Measurements from ENCODE around the gene MCF2L. TPM values are rescaled to one million over a fixed set of nuclear protein-coding genes. Genes with fewer than 3 reads are reported as not detected.
"Not testable (repeated sequence)": the region's sequence is repeated elsewhere in the genome, so short reads cannot be mapped to it uniquely, and the experiment has no call there.

Gene MCF2L
- total RNA-seq, 1 experiment from 2014 or later = not detected

GRCh38 chr13:113099142-113099541, 130.1 kb downstream of the MCF2L start:
- Histone ChIP-seq H3K9me2 (replicated peaks; ENCODE audit: insufficient read depth, low read length) (no peaks in the 10 kb centered on the region), H3K9ac (ENCODE audit: low read length) (no peak overlapping the region), H3K4me3 (ENCODE audit: low read length) (no peak overlapping the region), H3K4me1 (ENCODE audit: low read length) (no peaks in the 10 kb centered on the region), H3K79me2 (ENCODE audit: low read length) (no peaks in the 10 kb centered on the region), H3K4me2 (ENCODE audit: low read depth, low read length, poor library complexity, severe bottlenecking) (no peak overlapping the region), H4K20me1 (ENCODE audit: insufficient read depth, low read depth, low read length) (no peaks in the 10 kb centered on the region), H2AFZ (ENCODE audit: low read length) (no peak overlapping the region), H3K9me3 (ENCODE audit: low read length) (no peaks in the 10 kb centered on the region), H3K27me3 (ENCODE audit: low read length) (no peaks in the 10 kb centered on the region), H3K36me3 (ENCODE audit: insufficient read depth, low read length) (no peaks in the 10 kb centered on the region), H3K27ac (ENCODE audit: low read length) (no peak overlapping the region)
- DNase-seq = no peak

DNA sequence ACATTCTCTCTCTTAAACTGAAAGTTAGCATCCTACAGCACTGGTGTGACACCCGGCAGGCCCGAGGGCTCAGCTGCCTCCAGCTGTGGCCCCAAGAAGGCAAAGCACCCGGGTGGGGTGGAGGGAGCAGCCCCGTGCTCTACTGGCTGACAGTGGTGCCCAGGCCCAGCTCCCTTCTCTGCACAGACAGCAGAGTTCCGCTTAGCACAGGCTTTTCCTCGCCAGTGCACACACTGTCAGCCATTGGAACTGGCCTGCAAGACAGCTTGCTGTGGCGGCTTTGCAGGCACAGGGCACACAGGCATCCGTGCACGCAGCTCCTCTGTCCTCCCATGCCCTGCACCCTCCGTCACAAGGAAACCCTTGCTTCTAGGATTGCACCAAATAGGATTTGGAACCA, 133.3 kb downstream of the MCF2L start:
- not testable (repeated sequence) for H3K4me2 ChIP-seq (ENCODE audit: low read depth, low read length, poor library complexity, severe bottlenecking); H3K4me1 ChIP-seq (ENCODE audit: low read length); H3K9me3 ChIP-seq (ENCODE audit: low read length); H3K9ac ChIP-seq (ENCODE audit: low read length); H3K79me2 ChIP-seq (ENCODE audit: low read length); H3K36me3 ChIP-seq (ENCODE audit: insufficient read depth, low read length); H2AFZ ChIP-seq (ENCODE audit: low read length); H3K27ac ChIP-seq (ENCODE audit: low read length); H3K9me2 ChIP-seq (replicated peaks; ENCODE audit: insufficient read depth, low read length); DNase-seq; H3K4me3 ChIP-seq (ENCODE audit: low read length); H4K20me1 ChIP-seq (ENCODE audit: insufficient read depth, low read depth, low read length); H3K27me3 ChIP-seq (ENCODE audit: low read length)

GRCh38 chr13:113102727-113103126, 133.7 kb downstream of the MCF2L start:
- no peak for DNase-seq
- no peaks in the 10 kb centered on the region for H3K4me1 ChIP-seq (ENCODE audit: low read length)
- H3K36me3 ChIP-seq (ENCODE audit: insufficient read depth, low read length) = no peaks in the 10 kb centered on the region
- H3K27ac ChIP-seq (ENCODE audit: low read length) = no peak overlapping the region
- H4K20me1 ChIP-seq (ENCODE audit: insufficient read depth, low read depth, low read length) = no peaks in the 10 kb centered on the region
- H3K4me3 ChIP-seq (ENCODE audit: low read length) = no peak overlapping the region
- no peaks in the 10 kb centered on the region for H3K79me2 ChIP-seq (ENCODE audit: low read length)
- no peaks in the 10 kb centered on the region for H3K27me3 ChIP-seq (ENCODE audit: low read length)
- no peak overlapping the region for H2AFZ ChIP-seq (ENCODE audit: low read length)
- no peak overlapping the region for H3K9ac ChIP-seq (ENCODE audit: low read length)
- H3K4me2 ChIP-seq (ENCODE audit: low read depth, low read length, poor library complexity, severe bottlenecking) = no peak overlapping the region
- no peaks in the 10 kb centered on the region for H3K9me2 ChIP-seq (replicated peaks; ENCODE audit: insufficient read depth, low read length)
- no peaks in the 10 kb centered on the region for H3K9me3 ChIP-seq (ENCODE audit: low read length)

DNA sequence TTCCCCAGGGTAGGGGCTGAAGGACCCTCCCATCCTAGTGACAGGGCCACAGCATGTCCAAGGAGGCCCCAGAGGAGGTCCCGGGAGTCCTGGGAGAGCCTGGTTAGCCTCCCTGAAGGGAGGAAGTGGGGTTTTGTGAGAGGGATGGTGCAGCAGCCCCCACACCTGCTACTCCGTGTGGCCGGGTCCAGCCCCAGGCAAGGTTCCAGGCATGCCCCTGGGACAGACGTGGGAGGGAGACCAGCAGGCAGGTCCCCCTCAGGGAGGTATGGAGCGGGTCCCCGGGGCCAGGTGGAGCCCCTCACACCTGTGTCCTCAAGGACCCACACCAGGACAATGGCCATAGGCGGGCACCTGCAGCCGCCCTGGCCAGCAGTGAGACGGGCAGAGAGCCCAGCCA, 134.6 kb downstream of the MCF2L start:
- no peak overlapping the region for H3K4me3 ChIP-seq (ENCODE audit: low read length)
- H3K9me3 ChIP-seq (ENCODE audit: low read length) = no peaks in the 10 kb centered on the region
- no peak overlapping the region for H3K9ac ChIP-seq (ENCODE audit: low read length)
- H3K27me3 ChIP-seq (ENCODE audit: low read length) = no peaks in the 10 kb centered on the region
- no peak overlapping the region for H2AFZ ChIP-seq (ENCODE audit: low read length)
- H4K20me1 ChIP-seq (ENCODE audit: insufficient read depth, low read depth, low read length) = no peaks in the 10 kb centered on the region
- no peak for DNase-seq
- H3K4me2 ChIP-seq (ENCODE audit: low read depth, low read length, poor library complexity, severe bottlenecking) = no peak overlapping the region
- H3K9me2 ChIP-seq (replicated peaks; ENCODE audit: insufficient read depth, low read length) = no peaks in the 10 kb centered on the region
- no peak overlapping the region for H3K27ac ChIP-seq (ENCODE audit: low read length)
- H3K79me2 ChIP-seq (ENCODE audit: low read length) = no peaks in the 10 kb centered on the region
- H3K4me1 ChIP-seq (ENCODE audit: low read length) = no peaks in the 10 kb centered on the region
- H3K36me3 ChIP-seq (ENCODE audit: insufficient read depth, low read length) = no peaks in the 10 kb centered on the region

GRCh38 chr13:113105032-113105920, 136.3 kb downstream of the MCF2L start, which contains the start of gene F7:
Gene F7 (plus strand): TSS chr13:113105791. CDS start chr13:113105842, 51 bp downstream.
- Histone ChIP-seq H4K20me1 (ENCODE audit: insufficient read depth, low read depth, low read length) (no peaks in the 10 kb centered on the region), H3K9me2 (replicated peaks; ENCODE audit: insufficient read depth, low read length) (no peaks in the 10 kb centered on the region), H3K36me3 (ENCODE audit: insufficient read depth, low read length) (no peaks in the 10 kb centered on the region), H2AFZ (ENCODE audit: low read length) (no peak within 1 kb of the TSS), H3K27me3 (ENCODE audit: low read length) (no peaks in the 10 kb centered on the region), H3K9me3 (ENCODE audit: low read length) (no peaks in the 10 kb centered on the region; the same call in 1 of the 2 replicates), H3K4me3 (ENCODE audit: low read length) (no peak within 1 kb of the TSS), H3K79me2 (ENCODE audit: low read length) (no peaks in the 10 kb centered on the region), H3K9ac (ENCODE audit: low read length) (no peak within 1 kb of the TSS), H3K4me1 (ENCODE audit: low read length) (no peaks in the 10 kb centered on the region), H3K27ac (ENCODE audit: low read length) (no peak within 1 kb of the TSS), H3K4me2 (ENCODE audit: low read depth, low read length, poor library complexity, severe bottlenecking) (no peak within 1 kb of the TSS)
- no peak for DNase-seq

GRCh38 chr13:113105921-113106452, 137.0 kb downstream of the MCF2L start:
- H3K27me3 ChIP-seq (ENCODE audit: low read length) = no peaks in the 10 kb centered on the region
- no peaks in the 10 kb centered on the region for H3K36me3 ChIP-seq (ENCODE audit: insufficient read depth, low read length)
- no peak overlapping the region for H3K4me3 ChIP-seq (ENCODE audit: low read length)
- H3K79me2 ChIP-seq (ENCODE audit: low read length) = no peaks in the 10 kb centered on the region
- no peaks in the 10 kb centered on the region for H4K20me1 ChIP-seq (ENCODE audit: insufficient read depth, low read depth, low read length)
- H3K9ac ChIP-seq (ENCODE audit: low read length) = no peak overlapping the region
- H3K9me2 ChIP-seq (replicated peaks; ENCODE audit: insufficient read depth, low read length) = no peaks in the 10 kb centered on the region
- no peak overlapping the region for H2AFZ ChIP-seq (ENCODE audit: low read length)
- no peak overlapping the region for H3K27ac ChIP-seq (ENCODE audit: low read length)
- H3K4me2 ChIP-seq (ENCODE audit: low read depth, low read length, poor library complexity, severe bottlenecking) = no peak overlapping the region
- no peak for DNase-seq
- no peaks in the 10 kb centered on the region; the same call in 1 of the 2 replicates for H3K9me3 ChIP-seq (ENCODE audit: low read length)
- no peaks in the 10 kb centered on the region for H3K4me1 ChIP-seq (ENCODE audit: low read length)

- Histone ChIP-seq H3K27me3 (ENCODE audit: low read length) (no peaks in the 10 kb centered on the region), H3K79me2 (ENCODE audit: low read length) (no peaks in the 10 kb centered on the region), H4K20me1 (ENCODE audit: insufficient read depth, low read depth, low read length) (no peaks in the 10 kb centered on the region), H3K4me3 (ENCODE audit: low read length) (no peak overlapping the region), H3K36me3 (ENCODE audit: insufficient read depth, low read length) (no peaks in the 10 kb centered on the region), H3K27ac (ENCODE audit: low read length) (no peak overlapping the region), H3K4me2 (ENCODE audit: low read depth, low read length, poor library complexity, severe bottlenecking) (no peak overlapping the region), H3K9me2 (replicated peaks; ENCODE audit: insufficient read depth, low read length) (no peaks in the 10 kb centered on the region), H3K9ac (ENCODE audit: low read length) (no peak overlapping the region), H3K9me3 (ENCODE audit: low read length) (no peaks in the 10 kb centered on the region; the same call in 1 of the 2 replicates), H2AFZ (ENCODE audit: low read length) (no peak overlapping the region), H3K4me1 (ENCODE audit: low read length) (no peaks in the 10 kb centered on the region)
- DNase-seq = no peak
Measured at GRCh38 chr13:113106711-113107351, 137.8 kb downstream of the MCF2L start.

GRCh38 chr13:113108521-113108920, 139.5 kb downstream of the MCF2L start:
- not testable (repeated sequence) for H3K9me2 ChIP-seq (replicated peaks; ENCODE audit: insufficient read depth, low read length); H3K27me3 ChIP-seq (ENCODE audit: low read length); H3K9me3 ChIP-seq (ENCODE audit: low read length); H4K20me1 ChIP-seq (ENCODE audit: insufficient read depth, low read depth, low read length); H3K27ac ChIP-seq (ENCODE audit: low read length); H3K4me3 ChIP-seq (ENCODE audit: low read length); H2AFZ ChIP-seq (ENCODE audit: low read length); H3K4me1 ChIP-seq (ENCODE audit: low read length); DNase-seq; H3K9ac ChIP-seq (ENCODE audit: low read length); H3K4me2 ChIP-seq (ENCODE audit: low read depth, low read length, poor library complexity, severe bottlenecking); H3K79me2 ChIP-seq (ENCODE audit: low read length); H3K36me3 ChIP-seq (ENCODE audit: insufficient read depth, low read length)

Measured in Karpas-422 (cell line).